HEK293T (cell line): ENCODE data around the gene LTA4H.
"Not testable (repeated sequence)": the region's sequence is repeated elsewhere in the genome, so short reads cannot be mapped to it uniquely, and the experiment has no call there.

ENCODE experiments used
- CTCF ChIA-PET: fragments of 350-600 bp; formaldehyde crosslinking; extraction: SDS; loops from one replicate; lab custom pipeline; 2021; ENCODE audit warnings: antibody characterized with exemption, inconsistent platforms; lab: Yijun Ruan, JAX
- POLR2A ChIA-PET: fragments of 350-600 bp; formaldehyde crosslinking; extraction: SDS; loops from one replicate; lab custom pipeline; 2020; ENCODE audit warnings: antibody characterized with exemption, inconsistent platforms; lab: Yijun Ruan, JAX
- DNase-seq: peaks from one replicate; pipeline ENCODE4 v3.0.0; 2012; ENCODE audit warnings: mixed read lengths; ENCODE audit errors: extremely low spot score
- ARNT ChIP-seq: fragments of 450-650 bp; IDR thresholded peaks from 2 replicates; pipeline ENCODE4 v1.6.1; 2017; ENCODE audit warnings: mild to moderate bottlenecking
- BHLHE40 ChIP-seq: fragments of 450-650 bp; IDR thresholded peaks from 2 replicates; pipeline ENCODE4 v1.6.1; 2016; ENCODE audit warnings: mild to moderate bottlenecking, moderate library complexity, borderline replicate concordance
- CTBP1 ChIP-seq: fragments of 450-650 bp; IDR thresholded peaks from 2 replicates; pipeline ENCODE4 v1.6.1; 2016; ENCODE audit warnings: borderline replicate concordance
- ELF4 ChIP-seq: fragments of 450-650 bp; IDR thresholded peaks from 2 replicates; pipeline ENCODE4 v1.6.1; 2017; ENCODE audit warnings: antibody characterized with exemption
- FOXA1 ChIP-seq: fragments of 450-650 bp; IDR thresholded peaks from 2 replicates; pipeline ENCODE4 v1.6.1; 2016; ENCODE audit warnings: mild to moderate bottlenecking
- FOXK2 ChIP-seq: fragments of 450-650 bp; IDR thresholded peaks from 2 replicates; pipeline ENCODE4 v1.6.1; 2016; ENCODE audit warnings: mild to moderate bottlenecking
- FOXM1 ChIP-seq: fragments of 450-650 bp; IDR thresholded peaks from 2 replicates; pipeline ENCODE4 v1.6.1; 2017; ENCODE audit warnings: mild to moderate bottlenecking, borderline replicate concordance
- HDGF ChIP-seq: fragments of 450-650 bp; IDR thresholded peaks from 2 replicates; pipeline ENCODE4 v1.6.1; 2017; ENCODE audit warnings: antibody characterized with exemption, borderline replicate concordance
- L3MBTL2 ChIP-seq: fragments of 450-650 bp; conservative IDR thresholded peaks from 2 replicates; pipeline ENCODE4 v1.6.1; 2016; ENCODE audit warnings: mild to moderate bottlenecking
- LEF1 ChIP-seq: fragments of 450-650 bp; IDR thresholded peaks from 2 replicates; pipeline ENCODE4 v1.6.1; 2017; ENCODE audit warnings: mild to moderate bottlenecking, borderline replicate concordance
- NFRKB ChIP-seq: fragments of 450-650 bp; IDR thresholded peaks from 2 replicates; pipeline ENCODE4 v1.6.1; 2016; ENCODE audit warnings: mild to moderate bottlenecking, moderate library complexity
- SP1 ChIP-seq: fragments of 450-650 bp; IDR thresholded peaks from 2 replicates; pipeline ENCODE4 v1.6.1; 2017
- SUZ12 ChIP-seq: fragments of 450-650 bp; IDR thresholded peaks from 2 replicates; pipeline ENCODE4 v1.6.1; 2016; ENCODE audit warnings: mild to moderate bottlenecking
- TARDBP ChIP-seq: fragments of 450-650 bp; IDR thresholded peaks from 2 replicates; pipeline ENCODE4 v1.6.1; 2016
- ZNF384 ChIP-seq: fragments of 450-650 bp; IDR thresholded peaks from 2 replicates; pipeline ENCODE4 v1.6.1; 2016
- TF ChIP-seq, protein P1 (sequence below): fragments of 450-650 bp; IDR thresholded peaks from 2 replicates; pipeline ENCODE4 v1.6.1; 2016

Gene LTA4H

DNA sequence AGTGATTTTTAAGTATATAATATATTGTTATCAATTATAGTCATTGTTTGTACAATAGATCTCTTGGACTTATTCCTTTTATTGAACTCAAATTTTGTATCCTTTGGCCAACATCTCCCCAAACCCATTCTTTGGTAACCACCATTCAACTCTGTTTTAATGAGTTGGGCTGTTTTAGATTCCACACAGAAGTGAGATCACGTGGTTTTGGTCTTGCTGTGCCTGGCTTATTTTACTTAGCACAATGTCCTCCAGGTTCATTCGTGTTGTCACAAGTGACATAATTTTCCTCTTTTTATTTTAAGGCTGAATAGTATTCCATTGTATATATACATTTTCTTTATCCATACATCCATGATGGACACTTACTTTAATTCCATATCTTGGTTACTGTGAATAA lies 40.2 kb upstream of the LTA4H start:
- ChIA-PET POLR2A (no interaction called here), CTCF (no interaction called here)

DNA sequence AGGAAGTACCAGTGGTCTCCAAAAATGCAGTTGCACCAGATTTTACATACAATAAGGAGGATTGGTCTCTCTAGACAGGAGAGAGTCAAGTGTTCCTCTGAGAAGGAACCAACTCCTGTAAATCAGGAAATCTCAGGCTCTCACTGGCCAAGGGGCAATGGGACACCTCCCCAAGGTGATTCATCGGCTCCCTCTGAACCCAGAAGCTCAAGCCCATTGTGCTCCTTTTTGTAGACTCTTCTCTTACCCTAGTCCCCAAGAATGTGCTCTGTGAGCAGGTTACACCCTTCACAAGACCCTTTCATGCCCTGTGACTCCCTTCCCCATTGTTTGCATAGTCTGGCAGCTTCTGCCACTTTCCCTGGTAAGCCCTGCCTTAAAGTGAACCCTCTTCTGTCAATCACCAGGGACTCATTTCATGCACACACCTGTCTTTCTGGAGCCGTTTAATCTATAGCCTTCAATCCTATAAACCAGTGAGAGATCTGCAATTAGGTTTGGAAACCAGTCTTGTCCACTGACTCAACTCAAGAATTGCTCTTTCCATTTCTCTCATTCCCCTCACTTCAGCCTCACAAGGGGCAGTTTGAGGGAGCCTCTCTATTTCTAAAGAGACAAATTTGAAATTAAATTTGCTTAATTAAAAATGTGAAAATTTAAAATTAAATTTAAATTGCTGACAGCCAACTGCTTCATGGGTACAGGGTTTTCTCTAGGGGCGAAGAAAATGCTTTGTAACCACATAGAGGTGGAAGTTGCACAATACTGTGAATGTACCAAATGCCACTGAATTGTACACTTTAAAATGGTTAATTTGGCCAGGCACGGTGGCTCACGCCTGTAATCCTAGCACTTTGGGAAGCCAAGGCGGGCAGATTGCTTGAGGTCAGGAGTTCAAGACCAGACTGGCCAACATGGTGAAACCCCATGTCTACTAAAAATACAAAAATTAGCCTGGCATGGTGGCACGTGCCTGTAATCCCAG lies 38.3 kb upstream of the LTA4H start:
- no peak for DNase-seq

More for the DNA sequence above, 40.2 kb upstream of the LTA4H start:
- DNase-seq = no peak
- TF ChIP-seq CTBP1 = no peak
- no peak for TF ChIP-seq FOXK2
- TF ChIP-seq, protein P1, sequence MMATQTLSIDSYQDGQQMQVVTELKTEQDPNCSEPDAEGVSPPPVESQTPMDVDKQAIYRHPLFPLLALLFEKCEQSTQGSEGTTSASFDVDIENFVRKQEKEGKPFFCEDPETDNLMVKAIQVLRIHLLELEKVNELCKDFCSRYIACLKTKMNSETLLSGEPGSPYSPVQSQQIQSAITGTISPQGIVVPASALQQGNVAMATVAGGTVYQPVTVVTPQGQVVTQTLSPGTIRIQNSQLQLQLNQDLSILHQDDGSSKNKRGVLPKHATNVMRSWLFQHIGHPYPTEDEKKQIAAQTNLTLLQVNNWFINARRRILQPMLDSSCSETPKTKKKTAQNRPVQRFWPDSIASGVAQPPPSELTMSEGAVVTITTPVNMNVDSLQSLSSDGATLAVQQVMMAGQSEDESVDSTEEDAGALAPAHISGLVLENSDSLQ = no peak
- TF ChIP-seq BHLHE40 = no peak
- no peak for TF ChIP-seq TARDBP
- TF ChIP-seq FOXM1 = no peak

DNA sequence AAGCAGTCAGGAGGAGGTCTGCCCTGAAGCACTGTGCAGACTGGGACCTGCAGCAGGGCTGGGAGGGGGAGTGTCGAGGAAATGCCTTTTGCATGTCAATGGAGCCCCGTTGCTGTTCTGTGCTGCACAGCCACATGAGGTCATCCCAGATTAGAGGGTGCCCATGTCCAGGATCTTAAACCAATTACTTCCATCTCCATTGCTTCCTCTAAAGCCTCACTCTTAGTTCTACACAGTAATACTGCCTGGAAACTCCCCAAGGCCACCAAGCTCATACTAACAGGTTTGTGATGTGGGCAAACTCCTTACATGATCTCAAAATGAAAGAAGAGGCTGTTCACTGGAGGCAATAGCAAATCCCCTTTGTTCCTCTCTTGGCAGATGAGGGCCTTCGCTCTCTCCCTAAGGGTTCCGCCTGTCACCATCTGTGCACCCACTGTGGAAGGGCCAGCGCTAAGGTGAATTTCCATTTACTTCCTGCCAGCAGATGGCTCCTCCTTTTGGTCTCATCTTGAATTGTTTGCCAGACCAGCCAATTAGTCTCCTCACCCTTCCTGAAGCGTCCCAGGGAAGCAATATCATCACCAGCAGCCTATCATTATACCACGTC lies 35.4 kb upstream of the LTA4H start:
- ChIA-PET POLR2A (no interaction called here), CTCF (interaction anchor here (0.5 kb wide), 1 partner anchor 108 kb away, joined by 3 read pairs; no protein-coding TSS in a partner anchor)
- no peak for TF ChIP-seq FOXM1
- DNase-seq = no peak

More for the DNA sequence above, 38.3 kb upstream of the LTA4H start:
- POLR2A ChIA-PET = no interaction called here
- CTCF ChIA-PET = no interaction called here
- no peak for TF ChIP-seq ARNT
- no peak for TF ChIP-seq SUZ12
- TF ChIP-seq BHLHE40 = no peak
- no peak for TF ChIP-seq TARDBP
- no peak for TF ChIP-seq HDGF
- no peak for TF ChIP-seq NFRKB
- TF ChIP-seq L3MBTL2 = no peak
- TF ChIP-seq LEF1 = no peak

DNA sequence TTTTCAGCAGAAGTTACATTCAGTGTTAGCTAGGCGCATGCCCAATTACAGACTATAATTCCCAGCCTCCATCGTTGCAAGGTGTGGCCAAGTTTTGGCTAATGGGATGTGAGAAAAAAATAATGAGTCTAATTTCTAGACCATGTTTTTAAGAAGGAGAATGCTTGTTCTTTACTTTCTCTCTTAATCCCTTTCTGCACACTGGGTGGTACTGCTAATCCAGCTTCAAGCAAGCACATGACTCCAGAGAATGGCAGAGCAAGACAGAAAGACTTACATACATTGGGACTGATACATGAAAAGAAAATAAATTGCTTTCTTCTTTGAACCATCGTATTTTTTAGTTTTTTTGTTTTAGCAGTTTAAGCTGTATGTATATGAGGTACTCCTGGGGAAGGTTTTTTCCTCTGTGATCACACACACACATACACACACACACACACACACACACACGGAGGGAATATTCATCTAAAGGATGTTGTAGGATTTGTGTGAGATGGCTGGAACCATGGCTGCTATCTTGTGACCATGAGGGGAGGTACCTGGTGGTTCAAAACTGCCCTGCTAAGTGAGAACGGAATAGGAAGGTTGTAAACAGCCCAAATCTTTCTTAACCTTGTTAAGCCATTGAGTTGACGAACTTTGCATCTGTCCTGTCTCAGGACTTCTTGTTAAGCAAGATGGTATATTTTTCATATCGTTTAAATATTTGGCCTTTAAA lies 34.3 kb upstream of the LTA4H start:
- ChIA-PET CTCF (no interaction called here), POLR2A (no interaction called here)
- DNase-seq = no peak
- no peak for TF ChIP-seq SP1
- no peak for TF ChIP-seq HDGF
- no peak for TF ChIP-seq FOXA1
- no peak for TF ChIP-seq LEF1
- TF ChIP-seq CTBP1 = no peak
- no peak for TF ChIP-seq BHLHE40
- no peak for TF ChIP-seq ELF4
- no peak for TF ChIP-seq L3MBTL2
- no peak for TF ChIP-seq NFRKB
- TF ChIP-seq, protein P1 = no peak
- TF ChIP-seq ZNF384 = no peak
- no peak for TF ChIP-seq TARDBP
- TF ChIP-seq FOXM1 = no peak

DNA sequence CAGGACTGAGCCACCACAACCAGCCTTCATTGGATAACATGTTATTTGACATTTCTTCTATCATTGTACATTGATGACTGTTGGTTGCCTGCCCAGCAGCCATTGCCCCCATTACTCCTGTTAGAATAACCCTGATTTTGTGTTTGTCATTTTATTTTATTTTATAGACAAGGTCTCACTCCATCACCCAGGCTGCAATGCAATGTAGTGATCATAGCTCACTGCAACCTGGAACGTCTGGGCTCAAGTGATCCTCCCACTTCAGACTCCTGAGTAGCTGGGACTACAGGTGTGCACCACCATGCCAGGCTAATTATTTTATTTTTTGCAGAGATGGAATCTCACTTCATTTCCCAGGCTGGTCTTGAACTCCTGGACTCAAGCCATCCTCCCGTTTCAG lies 33.2 kb upstream of the LTA4H start:
- TF ChIP-seq ZNF384 (no peak), NFRKB (no peak), FOXM1 (no peak), BHLHE40 (no peak), LEF1 (no peak), SP1 (no peak), FOXK2 (no peak), L3MBTL2 (no peak), HDGF (no peak), TARDBP (no peak), SUZ12 (no peak), CTBP1 (no peak), ELF4 (no peak)
- DNase-seq = no peak
- POLR2A ChIA-PET = no interaction called here
- CTCF ChIA-PET = no interaction called here

DNA sequence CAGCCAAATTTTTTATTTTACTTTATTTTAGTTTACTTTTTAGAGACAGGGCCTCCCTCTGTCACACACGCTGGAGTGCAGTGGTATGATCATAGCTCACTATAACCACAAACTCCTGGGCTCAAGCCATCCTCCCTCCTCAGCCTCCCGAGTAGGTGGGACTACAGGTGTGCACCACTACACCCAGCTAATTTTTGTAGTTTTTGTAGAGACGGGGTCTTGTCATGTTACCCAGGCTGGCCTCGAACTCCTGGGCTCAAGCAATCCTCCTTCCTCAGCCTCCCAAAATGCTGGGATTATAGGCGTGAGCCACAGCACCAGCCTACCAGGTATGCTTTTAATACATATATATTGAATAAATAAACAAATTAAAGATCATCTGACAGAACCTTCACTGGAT lies 32.7 kb upstream of the LTA4H start:
- DNase-seq = no peak
- TF ChIP-seq LEF1 (no peak), BHLHE40 (no peak), SP1 (no peak), CTBP1 (no peak), ELF4 (no peak), NFRKB (no peak), HDGF (no peak), ZNF384 (no peak), ARNT (no peak)
- CTCF ChIA-PET = no interaction called here
- POLR2A ChIA-PET = no interaction called here

DNA sequence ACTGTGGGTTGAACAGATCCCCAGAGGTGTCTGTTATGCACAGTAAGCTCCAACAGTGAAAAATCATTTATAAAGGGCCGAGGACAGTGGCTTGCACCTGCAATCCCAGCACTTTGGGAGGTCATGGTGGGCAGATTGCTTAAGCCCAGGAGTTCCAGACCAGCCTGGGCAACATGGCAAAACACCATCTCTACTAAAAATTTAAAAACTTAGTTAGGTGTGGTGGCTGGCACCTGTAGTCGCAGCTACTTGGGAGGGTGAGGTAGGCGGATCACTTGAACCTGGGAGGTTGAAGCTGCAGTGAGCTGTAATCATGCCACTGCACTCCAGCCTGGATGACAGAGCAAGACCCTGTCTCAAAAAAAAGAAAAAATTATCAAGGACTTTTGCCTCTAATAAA lies 30.4 kb upstream of the LTA4H start:
- CTCF ChIA-PET, POLR2A ChIA-PET, DNase-seq: not testable (repeated sequence)
